Uterus (tissue), 4 donors: ENCODE measurements around the gene SMOC2. TPM values are rescaled to one million over a fixed set of nuclear protein-coding genes. Genes with fewer than 3 reads are reported as not detected.

Source experiments
- DNase-seq, 2 donors: peaks; one replicate each; pipeline ENCODE4 v3.0.0-alpha.2; 2019 to 2020
- H3K27ac ChIP-seq, 2 donors: fragments of 200-600 bp; sonication (generic); 1 replicate in 1 of 2; 2 replicates in 1 of 2; pipeline ENCODE4 v1.5.1; 2016 to 2018
- H3K27me3 ChIP-seq, 2 donors: fragments of 200-600 bp; sonication (generic); one replicate each; pipeline ENCODE4 v1.5.1; 2018 to 2019; ENCODE audit warnings: control low read depth in 1 of 2
- H3K36me3 ChIP-seq, 2 donors: fragments of 200-600 bp; sonication (generic); one replicate each; pipeline ENCODE4 v1.5.1; 2019; ENCODE audit warnings: control low read depth in 1 of 2
- H3K4me1 ChIP-seq, 2 donors: fragments of 200-600 bp; sonication (generic); one replicate each; pipeline ENCODE4 v1.5.1; 2018 to 2019; ENCODE audit warnings: control low read depth in 1 of 2
- H3K4me3 ChIP-seq, 2 donors: fragments of 200-600 bp; sonication (generic); 1 replicate in 1 of 2; 2 replicates in 1 of 2; pipeline ENCODE4 v1.5.1; 2018 to 2019; ENCODE audit warnings: mild to moderate bottlenecking in 1 of 2
- H3K9me3 ChIP-seq, 2 donors: fragments of 200-600 bp; sonication (generic); one replicate each; pipeline ENCODE4 v1.5.1; 2019; ENCODE audit warnings: control low read depth in 1 of 2
- CTCF ChIP-seq, 4 experiments: fragments of 200-600 bp in 2 of 4; fragments of 450-650 bp in 2 of 4; sonication (generic) in 2 of 4; IDR thresholded peaks; one replicate each; pipeline ENCODE4 v1.5.1; 2016 to 2019; ENCODE audit warnings: antibody characterized with exemption in 4 of 4, mild to moderate bottlenecking in 2 of 4, moderate library complexity in 1 of 4
- POLR2A ChIP-seq, 2 donors: fragments of 450-650 bp; IDR thresholded peaks; one replicate each; pipeline ENCODE4 v1.6.1; 2016; ENCODE audit warnings: antibody characterized with exemption in 2 of 2, mild to moderate bottlenecking in 1 of 2, moderate library complexity in 1 of 2
- intact Hi-C: fragments of 100-400 bp; cut with DNase I; formaldehyde crosslinking; loops from one replicate; pipeline ENCODE4 v1.15.1; 2023; ENCODE audit warnings: low total_unique reads
- total RNA-seq, 4 donors: library from RNA; depleted of rRNA in 3 of 4; stranded (reverse); fragments of >200 nt in 3 of 4; gene quantifications; one replicate each; pipeline versions ENCODE4 v1.1.0 to v1.2.4, GENCODE V29; 2014 to 2023
- donor health status: DM: yes; HTN: yes; CAD: no.

SMOC2 gene
- total RNA-seq, 4 donors from 2014 or later = 98.2 to 139 (median 121) TPM

- Histone ChIP-seq H3K27ac (peak overlapping the region; percentile 57 to 78), H3K9me3 (no peaks in the 10 kb centered on the region), H3K36me3 (no peaks in the 10 kb centered on the region), H3K4me1 (no peaks in the 10 kb centered on the region), H3K4me3 (no peak overlapping the region), H3K27me3 (no peaks in the 10 kb centered on the region)
- DNase-seq = peak in 1 of 2 donors; percentile 30
- TF ChIP-seq CTCF (IDR thresholded peaks at IDR 0.05) (no peak), POLR2A (IDR thresholded peaks at IDR 0.05) (no peak)
- intact Hi-C loops = no loop called here
These were observed 23.8 kb upstream of the SMOC2 start for GRCh38 chr6:168417191-168417590.

GRCh38 chr6:168417679-168418557 lies 23.1 kb upstream of the SMOC2 start:
- no peak for TF ChIP-seq POLR2A (IDR thresholded peaks at IDR 0.05)
- TF ChIP-seq CTCF (IDR thresholded peaks at IDR 0.05) = no peak
- peak overlapping the region in 1 of 2 donors; percentile 5 for H3K4me3 ChIP-seq
- intact Hi-C loops = no loop called here
- no peaks in the 10 kb centered on the region for H3K27me3 ChIP-seq
- no peaks in the 10 kb centered on the region for H3K4me1 ChIP-seq
- H3K27ac ChIP-seq = peak overlapping the region; percentile 57 to 78
- no peaks in the 10 kb centered on the region for H3K36me3 ChIP-seq
- DNase-seq = peak; percentile 56 to 59
- no peaks in the 10 kb centered on the region for H3K9me3 ChIP-seq

- DNase-seq = peak in 1 of 2 donors; percentile 51
- no peaks in the 10 kb centered on the region for H3K36me3 ChIP-seq
- H3K27ac ChIP-seq = peak overlapping the region; percentile 57 to 78
- no peaks in the 10 kb centered on the region for H3K27me3 ChIP-seq
- H3K4me3 ChIP-seq = no peak overlapping the region
- H3K9me3 ChIP-seq = no peaks in the 10 kb centered on the region
- intact Hi-C loops = no loop called here
- no peak for TF ChIP-seq CTCF (IDR thresholded peaks at IDR 0.05)
- TF ChIP-seq POLR2A (IDR thresholded peaks at IDR 0.05) = no peak
- H3K4me1 ChIP-seq = no peaks in the 10 kb centered on the region
These were observed 22.3 kb upstream of the SMOC2 start for GRCh38 chr6:168418711-168419121.

GRCh38 chr6:168419569-168419968 lies 21.4 kb upstream of the SMOC2 start:
- peak overlapping the region in 1 of 2 donors; percentile 78 for H3K27ac ChIP-seq
- H3K9me3 ChIP-seq = no peaks in the 10 kb centered on the region
- TF ChIP-seq POLR2A (IDR thresholded peaks at IDR 0.05) (no peak), CTCF (IDR thresholded peaks at IDR 0.05) (no peak)
- no peaks in the 10 kb centered on the region for H3K27me3 ChIP-seq
- no peak overlapping the region for H3K4me3 ChIP-seq
- H3K4me1 ChIP-seq = no peaks in the 10 kb centered on the region
- intact Hi-C loops = no loop called here
- no peaks in the 10 kb centered on the region for H3K36me3 ChIP-seq
- DNase-seq = no peak

GRCh38 chr6:168420084-168420483 lies 20.9 kb upstream of the SMOC2 start:
- DNase-seq = no peak
- TF ChIP-seq CTCF (IDR thresholded peaks at IDR 0.05) (no peak), POLR2A (IDR thresholded peaks at IDR 0.05) (no peak)
- intact Hi-C loops = no loop called here
- Histone ChIP-seq H3K4me3 (no peak overlapping the region), H3K4me1 (no peaks in the 10 kb centered on the region), H3K27me3 (no peaks in the 10 kb centered on the region), H3K9me3 (no peaks in the 10 kb centered on the region), H3K36me3 (no peaks in the 10 kb centered on the region), H3K27ac (peak overlapping the region in 1 of 2 donors; percentile 78)
